Glomerular visceral epithelial cell (primary cell): ENCODE results near the gene GALNT10.

Experiments used
- DNase-seq: peaks from one replicate; pipeline ENCODE4 v3.0.0-alpha.2; 2016; ENCODE audit errors: extremely low spot score

The GALNT10 gene

GRCh38 chr5:154321546-154321945 lies 131.0 kb downstream of the GALNT10 start:
- DNase-seq = no peak

GRCh38 chr5:154324033-154324432 lies 133.5 kb downstream of the GALNT10 start:
- no peak for DNase-seq

GRCh38 chr5:154325566-154325965 lies 135.0 kb downstream of the GALNT10 start:
- no peak for DNase-seq

- no peak for DNase-seq
Observed at GRCh38 chr5:154329062-154329461, 138.5 kb downstream of the GALNT10 start.

- DNase-seq = no peak
Observed at GRCh38 chr5:154329519-154330040, 139.0 kb downstream of the GALNT10 start.

- DNase-seq = no peak
Observed at GRCh38 chr5:154330097-154330667, 139.6 kb downstream of the GALNT10 start.

GRCh38 chr5:154331232-154331631 lies 140.7 kb downstream of the GALNT10 start:
- no peak for DNase-seq

GRCh38 chr5:154331924-154332323 lies 141.4 kb downstream of the GALNT10 start:
- DNase-seq = no peak

GRCh38 chr5:154332451-154332850 lies 141.9 kb downstream of the GALNT10 start:
- no peak for DNase-seq

GRCh38 chr5:154333016-154333415 lies 142.5 kb downstream of the GALNT10 start:
- DNase-seq = no peak

- DNase-seq = no peak
Observed at GRCh38 chr5:154334406-154335064, 144.0 kb downstream of the GALNT10 start.

GRCh38 chr5:154335065-154335448 lies 144.5 kb downstream of the GALNT10 start:
- no peak for DNase-seq

GRCh38 chr5:154341620-154342019 lies 151.1 kb downstream of the GALNT10 start:
- DNase-seq = no peak

- DNase-seq = no peak
Observed at GRCh38 chr5:154342211-154342610, 151.7 kb downstream of the GALNT10 start.

GRCh38 chr5:154342963-154343362 lies 152.4 kb downstream of the GALNT10 start:
- DNase-seq = no peak

- DNase-seq = no peak
Observed at GRCh38 chr5:154344461-154344860, 153.9 kb downstream of the GALNT10 start.

- DNase-seq = no peak
Observed at GRCh38 chr5:154345255-154345952, 154.9 kb downstream of the GALNT10 start.

- no peak for DNase-seq
Observed at GRCh38 chr5:154346427-154346826, 155.9 kb downstream of the GALNT10 start.

GRCh38 chr5:154349626-154350264 lies 159.2 kb downstream of the GALNT10 start:
- no peak for DNase-seq

GRCh38 chr5:154351141-154351540 lies 160.6 kb downstream of the GALNT10 start:
- DNase-seq = no peak

GRCh38 chr5:154351566-154351965 lies 161.0 kb downstream of the GALNT10 start:
- no peak for DNase-seq

GRCh38 chr5:154352960-154353548 lies 162.5 kb downstream of the GALNT10 start:
- DNase-seq = no peak
